Left ventricle myocardium superior (tissue), 1 donor: ENCODE measurements around the gene LRRC63. TPM values are rescaled to one million over a fixed set of nuclear protein-coding genes. Genes with fewer than 3 reads are reported as not detected.
"Not testable (repeated sequence)": the region's sequence is repeated elsewhere in the genome, so short reads cannot be mapped to it uniquely, and the experiment has no call there.

Experiments used
- ATAC-seq: fragments of 200-7000 bp; cut with Tn5 transposase; one replicate; pipeline ENCODE4 v1.9.1; 2020; ENCODE audit warnings: mild to moderate bottlenecking, moderate library complexity
- DNase-seq: peaks from one replicate; pipeline ENCODE4 v3.0.0-alpha.2; 2020
- intact Hi-C: fragments of 100-400 bp; cut with micrococcal nuclease; formaldehyde crosslinking; loops from one replicate; pipeline ENCODE4 v1.11.0; 2022
- total RNA-seq: library from RNA; stranded (reverse); fragmentation: NEBNext Ultra II Directional; extraction: Animal tissue kit (Norgen Biotek cat#: 25700); gene quantifications from one replicate; pipeline ENCODE4 v1.2.1, GENCODE V29; 2021
- donor health status: DM: no; HTN: yes; CAD: no; lungs with severe emphysema.

The LRRC63 gene
- total RNA-seq, 1 donor from 2014 or later, result 0.17 TPM

GRCh38 chr13:46214741-46215140 lies 3.0 kb downstream of the LRRC63 start:
- DNase-seq, ATAC-seq, intact Hi-C loops: not testable (repeated sequence)

DNA sequence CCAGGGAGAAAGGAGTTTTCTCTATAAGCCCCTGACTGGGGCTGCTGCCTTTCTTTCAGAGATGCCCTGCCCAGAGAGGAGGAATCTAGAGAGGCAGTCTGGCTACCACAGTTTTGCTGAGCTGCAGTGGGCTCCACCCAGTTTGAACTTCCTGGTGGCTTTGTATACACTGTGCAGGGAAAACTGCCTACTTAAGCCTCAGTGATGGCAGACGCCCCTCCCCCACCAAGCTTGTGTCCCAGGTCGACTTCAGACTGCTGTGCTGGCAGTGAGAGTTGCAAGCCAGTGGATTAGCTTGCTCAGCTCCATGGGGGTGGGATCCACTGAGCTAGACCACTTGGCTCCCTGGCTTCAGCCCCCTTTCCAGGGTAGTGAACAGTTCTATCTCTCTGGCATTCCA lies 8.5 kb downstream of the LRRC63 start:
- peak; percentile 62 for DNase-seq
- ATAC-seq, intact Hi-C loops: not testable (repeated sequence)

DNA sequence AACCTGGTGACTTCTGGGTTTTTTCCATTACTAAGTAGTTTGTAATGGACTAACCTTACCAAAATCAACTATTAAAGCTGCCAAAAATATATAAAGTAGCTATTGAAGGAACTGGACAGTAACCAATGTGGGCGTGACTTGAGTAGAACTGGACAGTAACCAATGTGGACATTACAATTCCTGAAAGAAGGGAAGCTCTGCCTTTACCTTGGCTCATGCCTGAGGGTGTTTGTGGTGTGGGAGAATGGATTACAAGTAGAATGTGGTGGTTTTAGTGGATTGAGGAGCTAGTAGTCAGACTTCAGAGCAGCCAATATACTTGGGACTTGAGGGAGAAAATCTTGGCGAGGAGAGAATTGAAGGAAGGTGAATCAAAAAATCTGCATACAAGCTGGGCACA lies 17.5 kb downstream of the LRRC63 start:
- no peak for DNase-seq
- ATAC-seq, result no peak
- intact Hi-C loops, result no loop called here

- no peak for ATAC-seq
Observed at GRCh38 chr13:46232281-46232680, 20.6 kb downstream of the LRRC63 start.

DNA sequence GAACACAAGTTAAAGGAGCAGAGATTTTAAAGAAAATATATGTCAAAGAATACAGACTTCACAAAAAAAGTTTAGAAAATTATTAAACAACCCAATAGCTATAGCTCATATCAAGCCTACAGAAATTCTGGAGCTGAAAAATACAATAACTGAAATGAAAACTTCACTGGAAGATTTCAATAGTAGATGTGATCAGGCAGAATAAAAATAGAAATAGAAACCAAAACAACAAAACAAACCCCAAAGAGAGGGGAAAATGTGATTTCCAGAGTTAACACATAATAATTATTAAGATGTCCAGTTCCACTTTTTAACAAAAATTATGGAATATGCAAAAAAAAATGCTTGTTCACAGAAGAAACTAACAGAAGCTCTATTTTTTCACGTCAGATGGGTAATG lies 23.6 kb downstream of the LRRC63 start:
- ATAC-seq, result no peak
- intact Hi-C loops, result loop anchor here (10.0 kb wide), 1 partner anchor 690 kb away; no protein-coding TSS in a partner anchor
- DNase-seq, result no peak

More at GRCh38 chr13:46232281-46232680, 20.6 kb downstream of the LRRC63 start:
- DNase-seq, result no peak
- intact Hi-C loops, result loop anchor here (10.0 kb wide), 1 partner anchor 687 kb away; no protein-coding TSS in a partner anchor

DNA sequence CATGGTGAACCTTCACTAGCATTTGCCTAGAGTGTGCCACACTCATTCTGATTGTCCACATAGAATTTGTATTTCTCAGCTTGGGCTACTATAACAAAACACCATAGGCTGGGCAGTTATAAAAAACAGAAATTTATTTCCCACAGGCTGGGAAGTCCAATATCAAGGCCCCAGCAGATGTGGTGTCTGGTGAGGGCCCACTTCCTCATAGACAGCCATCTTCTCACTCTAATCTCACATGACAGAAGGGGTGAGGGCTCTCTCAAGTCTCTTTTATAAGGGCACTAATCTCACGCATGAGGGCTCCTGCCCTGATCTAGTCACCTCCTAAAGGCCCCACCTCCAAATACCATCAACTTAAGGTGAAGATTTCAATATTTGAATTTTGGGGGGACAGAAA lies 53.6 kb downstream of the LRRC63 start:
- intact Hi-C loops, result no loop called here
- ATAC-seq (no peak), DNase-seq (no peak)

DNA sequence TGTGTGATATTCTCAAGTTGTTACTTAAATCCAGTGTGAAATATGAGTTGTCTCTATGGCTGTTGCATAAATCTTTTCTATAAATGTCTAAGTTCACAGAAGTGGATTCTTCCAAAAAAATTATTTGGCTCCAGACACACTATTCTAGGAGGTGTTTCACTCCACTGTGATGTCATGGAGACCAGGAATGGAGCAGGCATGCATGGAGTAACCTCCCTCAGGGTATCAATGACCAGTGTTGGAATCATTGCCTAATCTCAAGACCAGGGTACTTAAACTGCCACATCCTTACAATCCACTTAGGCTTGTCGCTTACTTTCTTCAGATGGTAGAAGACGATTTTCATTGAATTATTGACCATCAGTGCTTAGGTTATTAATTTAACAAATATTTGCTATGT lies 55.4 kb downstream of the LRRC63 start:
- intact Hi-C loops, result no loop called here
- DNase-seq (no peak), ATAC-seq (no peak)

DNA sequence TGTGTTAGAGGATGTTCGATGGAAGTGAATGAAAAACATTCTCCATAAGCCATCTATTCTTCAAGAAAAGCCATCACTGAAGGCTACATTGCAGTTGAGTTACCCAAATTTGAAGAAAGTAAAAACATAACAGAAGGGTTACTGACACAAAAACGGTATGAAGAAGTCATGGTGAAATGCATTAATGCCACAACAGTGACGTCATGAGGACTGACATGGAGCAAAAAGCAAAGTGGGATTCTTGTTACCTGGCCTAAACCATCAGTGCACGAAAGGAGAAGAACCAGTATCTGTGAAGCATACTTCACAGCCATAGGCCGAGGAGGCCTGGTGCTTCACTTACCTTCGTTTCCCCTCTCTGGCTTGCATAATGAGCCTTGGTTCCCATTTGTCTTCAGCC lies 58.7 kb downstream of the LRRC63 start:
- DNase-seq (no peak), ATAC-seq (no peak)
- intact Hi-C loops, result no loop called here

GRCh38 chr13:46274094-46274698 lies 62.5 kb downstream of the LRRC63 start:
- no peak for ATAC-seq
- intact Hi-C loops, result no loop called here
- no peak for DNase-seq

DNA sequence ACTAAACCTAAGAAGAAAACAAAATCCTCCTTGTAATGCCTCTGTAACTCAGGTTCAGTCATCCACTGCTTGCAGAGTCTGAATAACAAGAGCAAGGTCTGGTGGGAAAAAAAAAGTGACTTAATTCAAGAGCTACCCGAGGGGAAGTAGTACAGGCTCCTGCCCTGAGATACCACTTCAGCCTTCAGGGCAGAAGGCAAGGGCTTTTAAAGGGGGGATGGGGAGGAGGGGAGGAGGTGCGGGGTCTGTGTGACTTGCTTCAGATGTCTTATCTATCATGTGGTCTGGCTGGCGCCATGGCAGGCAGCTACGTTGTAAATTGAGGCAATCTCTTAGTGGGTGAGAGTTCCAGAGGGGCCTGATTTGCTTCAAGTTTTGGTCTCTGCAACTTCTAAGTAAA lies 66.7 kb downstream of the LRRC63 start:
- ATAC-seq (no peak), DNase-seq (no peak)
- intact Hi-C loops, result no loop called here

GRCh38 chr13:46281779-46282178 lies 70.1 kb downstream of the LRRC63 start:
- intact Hi-C loops, result no loop called here
- ATAC-seq (no peak), DNase-seq (no peak)

DNA sequence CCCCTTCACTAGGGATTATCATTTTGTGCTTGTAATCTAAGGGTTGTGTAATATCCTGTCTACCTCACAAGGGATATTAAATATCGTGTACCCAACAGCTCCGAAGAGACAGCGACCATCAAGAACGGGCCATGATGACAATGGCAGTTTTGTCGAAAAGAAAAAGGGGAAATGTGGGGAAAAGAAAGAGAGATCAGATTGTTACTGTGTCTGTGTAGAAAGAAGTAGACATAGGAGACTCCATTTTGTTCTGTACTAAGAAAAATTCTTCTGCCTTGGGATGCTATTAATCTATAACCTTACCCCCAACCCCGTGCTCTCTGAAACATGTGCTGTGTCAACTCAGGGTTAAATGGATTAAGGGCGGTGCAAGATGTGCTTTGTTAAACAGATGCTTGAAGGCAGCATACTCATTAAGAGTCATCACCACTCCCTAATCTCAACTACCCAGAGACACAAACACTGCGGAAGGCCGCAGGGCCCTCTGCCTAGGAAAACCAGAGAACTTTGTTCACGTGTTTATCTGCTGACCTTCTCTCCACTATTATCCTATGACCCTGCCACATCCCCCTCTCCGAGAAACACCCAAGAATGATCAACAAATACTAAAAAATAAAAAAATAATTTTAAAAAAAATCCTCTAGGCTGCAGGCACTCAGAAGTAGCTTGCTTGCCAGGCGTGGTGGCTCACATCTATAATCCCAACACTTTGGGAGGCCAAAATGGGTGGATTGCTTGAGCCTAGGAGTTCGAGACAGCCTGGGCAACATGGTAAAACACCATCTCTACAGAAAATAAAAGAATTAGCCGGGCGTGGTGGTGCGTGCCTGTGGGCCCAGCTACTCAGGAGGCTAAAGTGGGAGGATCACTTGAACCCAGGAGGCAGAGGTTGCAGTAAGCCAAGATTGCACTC lies 72.4 kb downstream of the LRRC63 start:
- ATAC-seq, intact Hi-C loops, DNase-seq: not testable (repeated sequence)

DNA sequence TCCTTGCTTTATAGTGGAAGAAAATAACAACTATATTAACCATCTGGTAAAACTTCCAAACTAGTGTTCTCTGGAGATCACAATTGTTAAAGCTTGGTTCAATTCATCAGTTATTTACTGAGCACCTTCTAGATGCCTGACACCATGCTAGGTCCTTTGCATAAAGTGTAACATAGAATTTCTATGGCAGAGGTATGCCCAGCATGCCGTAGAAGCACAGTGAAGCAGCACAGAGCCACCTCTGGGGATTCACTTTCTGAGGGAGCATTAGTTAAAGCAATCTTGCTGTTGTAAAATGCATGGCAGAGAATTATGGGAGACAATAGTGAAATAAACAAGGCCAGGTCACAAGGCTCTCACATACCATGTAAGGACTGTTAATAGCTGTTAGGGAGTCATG lies 75.2 kb downstream of the LRRC63 start:
- no peak for DNase-seq
- no peak for ATAC-seq
- intact Hi-C loops, result no loop called here

- intact Hi-C loops, result no loop called here
- no peak for ATAC-seq
- DNase-seq, result no peak
Observed at GRCh38 chr13:46288570-46289259, 77.0 kb downstream of the LRRC63 start.

- DNase-seq (no peak), ATAC-seq (no peak)
- intact Hi-C loops, result no loop called here
Observed at GRCh38 chr13:46289260-46289955, 77.7 kb downstream of the LRRC63 start.

GRCh38 chr13:46290434-46290833 lies 78.7 kb downstream of the LRRC63 start:
- intact Hi-C loops, result no loop called here
- ATAC-seq, result no peak

DNA sequence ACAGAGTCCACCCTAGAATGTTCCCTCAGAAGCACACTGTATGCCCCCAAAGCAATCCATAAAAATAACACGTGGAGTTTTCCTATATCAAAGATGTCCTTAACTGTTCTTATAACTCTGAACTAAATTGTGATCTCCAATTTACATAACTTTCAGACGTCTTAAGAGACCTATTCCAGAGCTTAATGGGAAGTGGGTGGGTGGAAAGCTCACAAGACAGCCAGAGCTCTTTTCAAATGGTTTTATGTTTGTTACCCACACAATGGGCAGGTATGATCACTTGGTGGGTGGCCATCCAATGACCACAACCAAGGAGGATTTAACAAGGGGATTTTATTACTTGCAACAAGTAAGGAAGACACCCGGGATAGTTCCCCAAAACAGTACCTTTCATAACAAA lies 81.7 kb downstream of the LRRC63 start:
- ATAC-seq (no peak), DNase-seq (no peak)
- intact Hi-C loops, result no loop called here

More at GRCh38 chr13:46290434-46290833, 78.7 kb downstream of the LRRC63 start:
- no peak for DNase-seq

GRCh38 chr13:46295491-46296114 lies 83.9 kb downstream of the LRRC63 start:
- intact Hi-C loops, result no loop called here

More at GRCh38 chr13:46295491-46296114, 83.9 kb downstream of the LRRC63 start:
- ATAC-seq (peak; percentile 70), DNase-seq (peak; percentile 27)
